ENCODE data around the gene DOCK9. TPM values are rescaled to one million over a fixed set of nuclear protein-coding genes. Genes with fewer than 3 reads are reported as not detected.

DOCK9 gene
- total RNA-seq, 1 donor from 2014 or later = 25.5 TPM

DNA sequence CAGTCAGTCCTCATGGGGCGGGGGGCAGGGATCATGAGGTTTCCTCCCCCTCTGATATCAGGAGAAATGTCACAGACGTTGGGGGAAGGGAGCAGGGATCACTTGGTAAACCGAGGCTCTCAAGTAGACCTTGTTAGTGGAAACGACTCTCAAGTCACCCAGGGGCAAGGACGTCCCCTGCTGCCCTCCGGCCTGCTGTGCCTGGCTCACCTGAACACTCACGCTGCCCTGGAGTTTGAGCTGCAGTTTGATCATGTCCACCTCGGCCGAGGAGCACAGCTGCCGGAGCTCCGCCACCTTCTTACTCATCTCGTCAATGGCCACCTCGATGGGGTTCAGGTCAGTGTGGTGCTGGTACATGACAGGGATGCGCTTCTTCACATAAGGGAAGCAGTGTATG lies 177.8 kb downstream of the DOCK9 start:
- peaks cover 60% of the 10 kb centered on the region for H3K36me3 Mint-ChIP-seq (ENCODE audit: low read depth)
- H3K4me3 Mint-ChIP-seq = no peak overlapping the region
- DNase-seq (no peak), ATAC-seq (ENCODE audit: low read depth) (no peak)
- intact Hi-C loops (cut with micrococcal nuclease) = no loop called here
- H3K27ac Mint-ChIP-seq = no peak overlapping the region
- no peaks in the 10 kb centered on the region for H3K4me1 Mint-ChIP-seq
- no peaks in the 10 kb centered on the region for H3K9me3 Mint-ChIP-seq
- TF ChIP-seq, protein P1, sequence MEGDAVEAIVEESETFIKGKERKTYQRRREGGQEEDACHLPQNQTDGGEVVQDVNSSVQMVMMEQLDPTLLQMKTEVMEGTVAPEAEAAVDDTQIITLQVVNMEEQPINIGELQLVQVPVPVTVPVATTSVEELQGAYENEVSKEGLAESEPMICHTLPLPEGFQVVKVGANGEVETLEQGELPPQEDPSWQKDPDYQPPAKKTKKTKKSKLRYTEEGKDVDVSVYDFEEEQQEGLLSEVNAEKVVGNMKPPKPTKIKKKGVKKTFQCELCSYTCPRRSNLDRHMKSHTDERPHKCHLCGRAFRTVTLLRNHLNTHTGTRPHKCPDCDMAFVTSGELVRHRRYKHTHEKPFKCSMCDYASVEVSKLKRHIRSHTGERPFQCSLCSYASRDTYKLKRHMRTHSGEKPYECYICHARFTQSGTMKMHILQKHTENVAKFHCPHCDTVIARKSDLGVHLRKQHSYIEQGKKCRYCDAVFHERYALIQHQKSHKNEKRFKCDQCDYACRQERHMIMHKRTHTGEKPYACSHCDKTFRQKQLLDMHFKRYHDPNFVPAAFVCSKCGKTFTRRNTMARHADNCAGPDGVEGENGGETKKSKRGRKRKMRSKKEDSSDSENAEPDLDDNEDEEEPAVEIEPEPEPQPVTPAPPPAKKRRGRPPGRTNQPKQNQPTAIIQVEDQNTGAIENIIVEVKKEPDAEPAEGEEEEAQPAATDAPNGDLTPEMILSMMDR (IDR thresholded peaks at IDR 0.05) = no peak
- ChIA-PET CTCF (no interaction called here), POLR2A (no interaction called here)
- no peaks in the 10 kb centered on the region for H3K27me3 Mint-ChIP-seq

DNA sequence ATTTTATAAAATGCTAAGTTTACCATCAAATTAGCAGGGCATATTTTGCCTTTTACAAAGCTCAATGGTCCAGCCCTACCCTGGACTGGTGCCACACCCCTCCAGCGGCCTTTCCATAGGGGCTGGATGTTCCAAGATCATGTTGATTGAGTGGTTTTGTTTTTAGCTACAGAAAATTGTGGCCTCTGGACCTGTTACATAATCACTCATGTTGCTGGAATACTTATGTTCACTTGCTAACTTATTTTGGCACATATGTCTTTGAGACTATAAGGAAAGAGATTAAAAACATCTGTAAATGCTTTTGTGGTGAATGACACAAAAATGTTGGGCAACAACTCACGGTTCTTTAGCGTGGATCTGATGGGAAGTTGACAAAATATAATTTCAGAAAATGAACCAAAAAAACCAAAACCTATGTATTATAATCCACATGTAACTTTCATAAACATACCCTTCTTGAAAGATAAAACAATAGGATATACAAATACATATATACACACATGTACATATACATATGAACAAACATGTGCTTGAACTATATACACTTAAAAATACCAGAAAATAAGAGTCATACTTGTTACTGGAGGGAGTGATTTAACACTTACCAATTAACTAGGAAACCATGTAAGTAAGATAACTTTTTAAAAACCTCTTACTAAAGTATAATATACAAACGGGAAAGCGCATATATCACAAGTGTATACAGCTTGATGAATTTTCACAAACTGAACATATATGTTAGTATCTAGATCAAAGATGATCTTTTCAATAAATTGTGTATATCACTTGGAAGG lies 178.8 kb downstream of the DOCK9 start:
- no peaks in the 10 kb centered on the region for H3K27me3 Mint-ChIP-seq
- ATAC-seq (ENCODE audit: low read depth) (no peak), DNase-seq (no peak)
- POLR2A ChIA-PET = no interaction called here
- TF ChIP-seq, protein P1 (IDR thresholded peaks at IDR 0.05) = no peak
- intact Hi-C loops (cut with micrococcal nuclease) = no loop called here
- CTCF ChIA-PET = no interaction called here
- peaks cover 59% of the 10 kb centered on the region for H3K36me3 Mint-ChIP-seq (ENCODE audit: low read depth)
- no peaks in the 10 kb centered on the region for H3K9me3 Mint-ChIP-seq
- H3K27ac Mint-ChIP-seq = no peak overlapping the region
- no peak overlapping the region for H3K4me3 Mint-ChIP-seq
- H3K4me1 Mint-ChIP-seq = no peaks in the 10 kb centered on the region

DNA sequence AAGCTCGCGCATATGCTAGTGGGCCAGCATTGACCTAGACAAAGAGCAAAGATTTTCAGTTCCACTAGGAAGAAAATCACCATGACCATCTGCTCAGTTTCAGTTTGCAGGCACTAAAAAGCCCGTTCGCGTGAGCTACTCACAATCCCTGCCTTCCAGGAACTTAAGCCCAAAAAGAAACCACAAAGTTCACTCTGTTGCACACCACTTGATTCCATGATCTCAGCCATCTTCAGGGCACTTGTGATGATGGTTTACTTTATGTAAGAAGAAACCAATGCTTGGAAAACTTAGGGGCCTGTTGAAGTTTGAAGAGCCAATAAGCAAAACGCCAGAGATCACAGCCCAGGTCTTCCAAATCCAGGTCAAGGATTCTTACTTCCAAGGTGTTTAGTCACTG lies 180.4 kb downstream of the DOCK9 start:
- POLR2A ChIA-PET = no interaction called here
- DNase-seq (no peak), ATAC-seq (ENCODE audit: low read depth) (no peak)
- H3K36me3 Mint-ChIP-seq (ENCODE audit: low read depth) = peaks cover 56% of the 10 kb centered on the region
- intact Hi-C loops (cut with micrococcal nuclease) = no loop called here
- no peaks in the 10 kb centered on the region for H3K9me3 Mint-ChIP-seq
- H3K27ac Mint-ChIP-seq = no peak overlapping the region
- no peaks in the 10 kb centered on the region for H3K4me1 Mint-ChIP-seq
- no peak overlapping the region for H3K4me3 Mint-ChIP-seq
- TF ChIP-seq, protein P1 (IDR thresholded peaks at IDR 0.05) = no peak
- CTCF ChIA-PET = no interaction called here
- no peaks in the 10 kb centered on the region for H3K27me3 Mint-ChIP-seq

DNA sequence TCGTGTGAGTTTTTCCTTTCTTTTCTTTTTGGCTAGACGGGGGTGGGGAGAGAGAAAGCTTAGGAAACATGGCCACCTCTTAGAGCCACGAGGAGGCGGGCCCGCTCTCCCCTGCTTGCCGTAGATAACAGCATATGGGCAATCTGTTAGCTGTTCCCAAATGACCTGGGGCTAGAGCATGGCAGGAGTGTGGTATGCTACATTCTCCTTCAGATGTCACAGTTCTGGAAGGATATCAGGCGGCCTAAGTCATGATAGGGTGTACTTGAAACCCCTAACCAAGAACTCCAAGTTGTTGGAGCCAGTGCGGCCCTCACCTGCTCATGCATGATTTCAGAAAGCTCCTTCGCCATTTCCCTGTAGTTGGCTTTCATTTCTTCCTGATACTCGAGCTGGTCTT lies 181.1 kb downstream of the DOCK9 start:
- intact Hi-C loops (cut with micrococcal nuclease) = no loop called here
- Mint-ChIP-seq H3K9me3 (no peaks in the 10 kb centered on the region), H3K27me3 (no peaks in the 10 kb centered on the region), H3K4me1 (no peaks in the 10 kb centered on the region), H3K4me3 (no peak overlapping the region), H3K36me3 (ENCODE audit: low read depth) (peaks cover 57% of the 10 kb centered on the region), H3K27ac (no peak overlapping the region)
- TF ChIP-seq, protein P1 (IDR thresholded peaks at IDR 0.05) = no peak
- ATAC-seq (ENCODE audit: low read depth) = no peak
- POLR2A ChIA-PET = interaction anchor here (0.7 kb wide), 1 partner anchor 14 kb away, joined by 3 read pairs; no protein-coding TSS in a partner anchor
- CTCF ChIA-PET = no interaction called here
- no peak for DNase-seq

DNA sequence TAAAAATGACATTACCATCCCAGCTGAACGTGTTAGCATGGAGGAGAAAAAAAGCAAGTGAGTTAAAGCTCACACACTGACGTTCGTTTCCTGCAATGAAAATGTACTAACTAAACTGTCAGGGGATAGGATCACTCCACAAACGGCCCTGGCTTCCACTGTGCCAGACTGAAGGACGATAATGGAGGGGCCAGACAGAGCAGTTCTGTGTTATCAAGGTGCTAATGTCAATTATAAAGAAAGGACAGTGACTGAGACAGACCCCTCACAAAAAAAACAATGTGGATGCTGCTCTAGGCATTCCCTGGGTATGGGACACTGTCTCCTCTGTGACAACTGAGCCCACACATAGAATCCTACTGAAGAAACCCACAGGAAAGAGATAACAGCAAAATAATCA lies 181.7 kb downstream of the DOCK9 start:
- ATAC-seq (ENCODE audit: low read depth) = no peak
- no peaks in the 10 kb centered on the region for H3K9me3 Mint-ChIP-seq
- intact Hi-C loops (cut with micrococcal nuclease) = no loop called here
- no peak for DNase-seq
- H3K27ac Mint-ChIP-seq = no peak overlapping the region
- no peaks in the 10 kb centered on the region for H3K4me1 Mint-ChIP-seq
- CTCF ChIA-PET = no interaction called here
- no peaks in the 10 kb centered on the region for H3K27me3 Mint-ChIP-seq
- TF ChIP-seq, protein P1 (IDR thresholded peaks at IDR 0.05) = no peak
- H3K4me3 Mint-ChIP-seq = no peak overlapping the region
- peaks cover 57% of the 10 kb centered on the region for H3K36me3 Mint-ChIP-seq (ENCODE audit: low read depth)
- POLR2A ChIA-PET = no interaction called here
